ENCODE data around the gene PDCD1. TPM values are rescaled to one million over a fixed set of nuclear protein-coding genes. Genes with fewer than 3 reads are reported as not detected.
"Not testable (repeated sequence)": the region's sequence is repeated elsewhere in the genome, so short reads cannot be mapped to it uniquely, and the experiment has no call there.

Gene PDCD1
- total RNA-seq, 1 donor from 2014 or later: 1.4 TPM

GRCh38 chr2:241809383-241810306 lies 49.0 kb downstream of the PDCD1 start:
- ATAC-seq (no peak), DNase-seq (no peak)
- intact Hi-C loops (cut with micrococcal nuclease): no loop called here

DNA sequence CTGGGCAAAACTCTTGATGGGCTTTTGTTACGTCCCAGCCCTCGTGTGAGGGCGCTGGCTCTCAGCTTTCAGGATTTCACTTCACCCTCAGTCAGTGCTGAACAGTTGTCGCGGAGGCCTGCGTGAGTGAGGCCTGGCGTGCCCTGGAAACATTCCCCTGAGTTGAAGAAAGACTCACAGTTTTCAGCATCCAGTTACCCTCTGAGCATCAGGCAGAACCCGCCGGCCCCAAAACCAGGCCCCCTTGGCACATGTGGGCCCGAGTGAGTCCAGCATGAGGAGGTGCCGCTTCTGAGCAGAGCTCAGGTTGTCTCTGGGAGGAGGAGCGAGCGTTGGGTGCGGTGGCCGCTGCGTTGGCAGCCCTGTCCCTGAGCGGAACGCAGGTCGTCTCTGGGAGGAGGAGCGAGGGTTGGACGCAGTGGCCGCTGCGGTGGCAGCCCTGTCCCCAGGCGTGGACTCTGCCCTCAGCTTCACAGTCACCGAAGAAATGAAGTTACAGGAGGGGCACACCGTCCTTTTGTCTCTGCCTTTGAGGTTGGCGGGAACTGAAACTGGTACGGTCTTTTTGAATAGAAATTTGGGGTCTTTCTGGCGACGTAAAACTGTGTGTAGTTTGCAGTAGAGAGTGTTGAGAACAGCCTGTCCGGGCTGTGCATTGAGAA lies 49.8 kb downstream of the PDCD1 start, which contains the start of gene NEU4:
TSS of gene NEU4 (plus strand) at position 473 of the 662 bp plus-strand sequence. CDS start 5,292 bp downstream, outside the sequence.
- intact Hi-C loops (cut with micrococcal nuclease): no loop called here
- ATAC-seq: no peak
- peak; percentile 28 for DNase-seq

- intact Hi-C loops (cut with micrococcal nuclease): no loop called here
- ATAC-seq: no peak
- DNase-seq: peak; percentile 24
These were observed 50.5 kb downstream of the PDCD1 start for GRCh38 chr2:241808051-241808720.

- intact Hi-C loops (cut with micrococcal nuclease); ATAC-seq: not testable (repeated sequence)
These were observed 52.5 kb downstream of the PDCD1 start for GRCh38 chr2:241806217-241806616.

DNA sequence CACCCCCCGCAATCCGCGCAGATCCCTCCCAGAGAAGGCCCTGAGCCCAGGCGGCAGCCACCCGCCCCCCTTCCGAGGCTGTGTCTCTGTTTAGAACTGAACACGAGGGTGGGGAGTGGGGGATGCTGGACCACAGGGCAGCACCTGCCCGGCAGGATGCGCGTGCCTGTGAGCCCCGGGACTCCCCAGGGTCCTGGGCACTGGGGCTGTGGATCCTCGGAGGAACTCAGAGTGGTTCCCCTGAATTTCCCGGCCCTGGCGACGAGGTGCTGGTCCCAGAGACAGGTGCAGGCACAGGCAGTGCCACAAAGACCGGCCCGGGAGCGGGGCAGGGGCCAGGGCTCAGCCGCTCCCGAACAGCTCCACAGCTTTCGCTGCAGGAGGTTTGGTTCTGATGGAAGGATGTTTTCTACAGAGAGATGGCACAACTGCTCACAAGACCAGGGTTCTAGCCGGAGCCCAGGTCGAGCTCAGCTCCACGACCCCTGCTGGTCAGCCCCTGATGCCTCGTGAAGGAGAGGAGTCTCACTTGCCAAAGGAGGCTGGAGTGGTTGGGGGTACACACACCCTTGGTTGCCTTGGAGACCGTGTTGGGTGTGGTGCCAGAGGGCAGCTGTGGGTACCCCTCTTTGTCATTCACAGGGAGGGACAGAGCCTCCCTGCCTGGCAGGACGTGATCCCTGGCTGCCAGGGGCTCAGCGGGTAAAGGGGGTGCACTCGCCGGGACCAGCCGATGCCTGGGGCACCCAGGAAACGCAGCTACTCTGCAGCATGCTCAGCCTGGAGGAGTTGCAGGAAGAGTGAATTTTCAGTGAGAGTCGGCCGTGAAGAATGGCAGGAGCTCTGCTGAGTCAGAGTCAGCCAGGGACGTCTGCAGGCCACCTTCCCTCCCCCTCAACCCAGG lies 54.1 kb downstream of the PDCD1 start:
- intact Hi-C loops (cut with micrococcal nuclease): no loop called here
- ATAC-seq: peak; percentile 23
- peak; percentile 29 for DNase-seq

More at GRCh38 chr2:241806217-241806616, 52.5 kb downstream of the PDCD1 start:
- not testable (repeated sequence) for DNase-seq

DNA sequence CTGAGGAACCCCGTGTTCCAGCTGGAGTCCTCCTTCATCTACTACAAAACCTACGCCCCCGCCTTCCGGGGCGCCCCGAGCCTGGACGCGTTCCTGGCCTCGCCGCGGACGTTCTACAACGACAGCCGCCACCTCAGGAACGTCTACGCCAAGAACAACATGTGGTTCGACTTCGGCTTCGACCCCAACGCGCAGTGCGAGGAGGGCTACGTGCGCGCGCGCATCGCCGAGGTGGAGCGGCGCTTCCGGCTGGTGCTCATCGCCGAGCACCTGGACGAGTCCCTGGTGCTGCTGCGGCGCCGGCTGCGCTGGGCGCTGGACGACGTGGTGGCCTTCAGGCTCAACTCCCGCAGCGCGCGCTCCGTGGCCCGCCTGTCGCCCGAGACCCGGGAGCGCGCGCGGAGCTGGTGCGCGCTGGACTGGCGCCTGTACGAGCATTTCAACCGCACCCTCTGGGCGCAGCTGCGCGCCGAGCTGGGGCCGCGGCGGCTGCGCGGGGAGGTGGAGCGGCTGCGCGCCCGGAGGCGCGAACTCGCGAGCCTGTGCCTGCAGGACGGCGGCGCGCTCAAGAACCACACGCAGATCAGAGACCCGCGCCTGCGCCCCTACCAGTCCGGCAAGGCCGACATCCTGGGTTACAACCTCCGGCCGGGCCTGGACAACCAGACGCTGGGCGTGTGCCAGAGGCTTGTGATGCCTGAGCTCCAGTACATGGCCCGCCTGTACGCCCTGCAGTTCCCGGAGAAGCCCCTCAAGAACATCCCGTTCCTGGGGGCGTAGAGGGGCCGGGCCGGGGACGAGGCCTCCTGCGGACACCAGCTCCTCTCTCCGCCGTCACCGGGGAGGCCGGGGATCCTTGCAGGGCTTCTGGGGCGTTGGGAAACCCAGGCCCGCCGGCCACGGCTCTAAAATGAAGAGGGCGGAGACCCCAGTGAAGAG lies 55.0 kb downstream of the PDCD1 start:
- intact Hi-C loops (cut with micrococcal nuclease): no loop called here
- peak; percentile 80 for ATAC-seq
- peak; percentile 75 for DNase-seq

DNA sequence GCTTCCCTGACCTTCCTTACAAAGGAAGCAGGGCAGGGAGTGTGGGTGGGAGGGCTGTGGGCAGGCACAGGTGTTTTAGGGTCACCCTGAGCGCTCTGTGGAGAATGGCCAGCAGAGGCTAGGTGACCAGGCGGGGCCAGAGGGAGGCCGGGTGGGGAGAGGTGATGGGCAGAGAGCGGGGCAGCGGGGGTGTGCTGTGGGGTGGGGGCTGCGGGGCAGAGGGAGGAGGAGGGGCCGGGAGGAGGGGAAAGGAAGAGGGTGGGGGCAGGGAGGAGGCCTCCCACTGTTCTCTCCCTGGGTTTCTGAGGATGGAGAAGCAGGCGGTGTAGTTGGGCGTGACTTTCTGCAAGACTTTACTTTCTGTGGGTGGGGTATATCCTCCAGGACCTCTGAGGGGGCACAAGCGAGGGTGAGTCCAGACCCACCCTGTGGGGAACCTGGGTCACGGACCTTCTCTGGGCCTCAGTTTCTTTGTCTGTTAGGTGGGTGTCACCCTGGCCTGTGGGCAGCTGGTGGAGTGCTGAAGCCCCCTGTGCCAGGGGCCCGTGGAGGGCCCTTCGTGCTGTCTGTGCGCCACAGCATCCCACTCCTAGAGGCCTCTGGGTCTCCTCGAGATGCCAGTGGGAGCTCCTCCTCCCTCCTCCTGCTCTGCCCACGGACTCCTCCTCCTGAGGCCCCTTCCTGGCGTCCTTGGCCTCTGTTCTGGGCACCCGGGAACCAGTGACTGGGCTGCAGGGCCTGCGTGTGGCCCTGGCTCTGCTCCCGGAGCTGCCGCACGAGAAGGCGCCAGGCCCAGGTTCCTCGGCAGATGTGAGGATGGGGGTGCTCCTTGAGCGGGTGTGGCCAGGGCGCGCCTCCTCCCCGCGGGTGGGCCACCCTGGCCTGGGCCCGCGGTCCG lies 56.0 kb downstream of the PDCD1 start:
- intact Hi-C loops (cut with micrococcal nuclease): no loop called here
- DNase-seq (peak; percentile 24), ATAC-seq (no peak)

DNA sequence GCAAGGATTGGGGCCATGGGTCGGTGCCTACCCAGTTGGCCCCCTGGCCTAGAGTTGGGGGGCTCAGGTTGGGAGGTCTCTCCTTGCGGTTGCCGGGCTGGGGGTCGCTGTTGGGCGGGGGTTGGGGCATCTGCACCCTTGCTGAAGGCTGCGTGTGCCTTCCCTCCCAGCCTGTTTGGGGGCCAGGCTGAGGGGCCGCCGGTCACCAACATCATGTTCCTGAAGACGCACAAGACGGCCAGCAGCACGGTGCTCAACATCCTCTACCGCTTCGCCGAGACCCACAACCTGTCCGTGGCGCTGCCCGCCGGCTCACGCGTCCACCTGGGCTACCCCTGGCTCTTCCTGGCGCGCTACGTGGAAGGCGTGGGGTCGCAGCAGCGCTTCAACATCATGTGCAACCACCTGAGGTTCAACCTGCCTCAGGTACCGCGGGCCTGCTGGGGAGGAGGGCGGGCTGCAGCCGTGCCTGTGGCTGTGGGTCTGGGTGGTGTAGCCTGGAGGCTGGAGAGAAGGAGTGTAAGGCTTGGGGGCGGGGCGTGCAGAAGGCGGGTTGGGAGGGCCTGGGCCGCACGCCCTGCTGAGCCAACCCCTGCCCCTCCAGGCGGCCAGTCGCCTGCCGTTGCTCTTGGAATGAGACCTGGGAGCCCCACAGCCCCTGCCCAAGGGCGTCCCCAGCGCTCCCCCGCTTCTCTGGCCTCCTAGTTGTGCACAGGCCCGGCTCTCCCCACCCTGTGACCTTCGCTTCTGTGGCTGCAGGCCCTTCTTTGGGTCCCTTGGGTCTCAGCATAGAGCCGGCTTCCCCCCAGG lies 56.9 kb downstream of the PDCD1 start:
- DNase-seq (peak; percentile 24), ATAC-seq (no peak)
- intact Hi-C loops (cut with micrococcal nuclease): no loop called here

DNA sequence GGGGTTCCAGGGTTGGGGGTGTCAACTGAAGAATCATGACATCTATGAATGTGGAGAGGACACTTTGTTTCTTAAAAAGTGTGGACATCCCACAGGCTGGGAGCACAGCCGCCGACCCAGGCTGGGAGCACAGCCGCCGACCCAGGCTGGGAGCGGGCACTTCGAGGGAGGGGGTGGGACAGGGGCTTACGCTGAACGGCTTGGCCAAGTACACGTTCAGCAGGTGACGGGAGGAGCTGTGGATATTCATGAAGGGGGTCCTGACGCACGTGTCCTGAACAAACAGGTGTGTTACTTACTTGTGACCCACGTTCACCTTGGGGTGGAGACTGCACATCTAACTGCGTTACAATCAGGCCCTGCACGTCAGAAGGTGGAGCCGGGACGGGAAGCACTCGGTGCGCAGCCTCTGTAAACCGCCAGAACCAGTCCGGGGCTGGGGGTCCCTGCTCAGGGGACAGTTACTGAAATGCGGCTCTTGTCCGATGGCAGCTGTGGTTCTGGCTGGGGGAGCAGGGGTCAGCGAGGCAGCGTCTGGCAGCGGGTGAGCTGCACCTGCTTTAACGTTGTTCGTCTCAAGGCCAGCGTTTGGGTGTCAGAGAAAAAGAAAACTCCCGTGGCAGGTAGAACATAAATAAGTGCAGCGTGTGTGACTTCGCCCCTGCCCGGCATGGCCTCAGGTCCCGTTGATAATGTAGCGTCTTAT lies 58.3 kb downstream of the PDCD1 start:
- intact Hi-C loops (cut with micrococcal nuclease); DNase-seq; ATAC-seq: not testable (repeated sequence)

Other genes starting within 250 kb of the PDCD1 start
- gene THAP4, start 221.7 kb downstream of the PDCD1 start, total RNA-seq: 84.5 TPM
- 42.3 TPM for gene ATG4B, start 221.2 kb downstream of the PDCD1 start, total RNA-seq
- gene DTYMK, start 172.1 kb downstream of the PDCD1 start, total RNA-seq: 10.5 TPM
- gene ING5, start 156.9 kb downstream of the PDCD1 start, total RNA-seq: 16.0 TPM
- gene D2HGDH, start 124.3 kb downstream of the PDCD1 start, total RNA-seq: 19.2 TPM
- not detected for gene GAL3ST2, start 82.1 kb downstream of the PDCD1 start, total RNA-seq
- 0.52 TPM for gene NEU4, start 49.7 kb downstream of the PDCD1 start, total RNA-seq
- gene RTP5, start 10.8 kb upstream of the PDCD1 start, total RNA-seq: not detected

Measured in left ventricle myocardium superior (tissue), 1 donor.